Keratinocyte (primary cell): Measurements from ENCODE around the gene MYO19. TPM values are rescaled to one million over a fixed set of nuclear protein-coding genes. Genes with fewer than 3 reads are reported as not detected.

Source experiments
- DNase-seq: peaks from one replicate; pipeline ENCODE4 v3.0.0-alpha.2; 2011; ENCODE audit warnings: low read depth, missing footprints, low spot score
- FAIRE-seq: peaks from 2 replicates; lab custom pipeline; 2011; peaks lifted over from hg19 to GRCh38; lab: Jason Lieb, UNC
- H2AFZ ChIP-seq: 2 replicates; pipeline ENCODE4 v1.6.0; 2012; ENCODE audit warnings: low read length, control low read depth, inconsistent platforms; ENCODE audit not compliant: control insufficient read depth
- H3K27ac ChIP-seq: 2 replicates; pipeline ENCODE4 v1.5.1; 2011; ENCODE audit warnings: low read length; ENCODE audit not compliant: control insufficient read depth, insufficient read depth
- H3K27me3 ChIP-seq: 3 replicates; pipeline ENCODE4 v1.6.0; 2011; ENCODE audit warnings: low read length; ENCODE audit not compliant: control insufficient read depth, insufficient read depth; ENCODE audit errors: extremely low read depth
- H3K36me3 ChIP-seq, 2 experiments: 2 replicates in 1 of 2; 3 replicates in 1 of 2; pipeline ENCODE4 v1.5.1; 2011; ENCODE audit warnings: low read length in 2 of 2, mild to moderate bottlenecking in 1 of 2; ENCODE audit not compliant: control insufficient read depth in 2 of 2, insufficient read depth in 2 of 2; ENCODE audit errors: extremely low read depth in 1 of 2
- H3K4me1 ChIP-seq: 3 replicates; pipeline ENCODE4 v1.5.1; 2011; ENCODE audit warnings: low read length; ENCODE audit not compliant: control insufficient read depth, insufficient read depth; ENCODE audit errors: extremely low read depth
- H3K4me2 ChIP-seq: 3 replicates; pipeline ENCODE4 v1.6.0; 2011; ENCODE audit warnings: low read depth, low read length; ENCODE audit not compliant: control insufficient read depth, insufficient read depth; ENCODE audit errors: extremely low read depth
- H3K4me3 ChIP-seq, 3 experiments: fragments of 200-600 bp in 1 of 3; sonication (generic) in 1 of 3; 2 replicates in 2 of 3; 3 replicates in 1 of 3; pipeline ENCODE4 v1.5.1; 2011 to 2016; ENCODE audit warnings: low read length in 3 of 3, mild to moderate bottlenecking in 3 of 3, control low read depth in 2 of 3, inconsistent platforms in 1 of 3, low read depth in 1 of 3, mixed read lengths in 1 of 3, mixed run types in 1 of 3, moderate library complexity in 1 of 3; ENCODE audit not compliant: control insufficient read depth in 2 of 3, insufficient read depth in 2 of 3; ENCODE audit errors: extremely low read depth in 1 of 3
- H3K79me2 ChIP-seq: 2 replicates; pipeline ENCODE4 v1.6.0; 2012; ENCODE audit warnings: low read length; ENCODE audit not compliant: control insufficient read depth, insufficient read depth
- H3K9ac ChIP-seq: 3 replicates; pipeline ENCODE4 v1.6.0; 2011; ENCODE audit warnings: low read length; ENCODE audit not compliant: control insufficient read depth, insufficient read depth; ENCODE audit errors: extremely low read depth
- H3K9me1 ChIP-seq: 3 replicates; pipeline ENCODE4 v1.6.0; 2011; ENCODE audit warnings: low read length; ENCODE audit not compliant: control insufficient read depth, insufficient read depth; ENCODE audit errors: extremely low read depth
- H3K9me3 ChIP-seq: 2 replicates; pipeline ENCODE4 v1.5.1; 2012; ENCODE audit warnings: low read depth, low read length; ENCODE audit not compliant: control insufficient read depth
- H4K20me1 ChIP-seq: 3 replicates; pipeline ENCODE4 v1.6.0; 2011; ENCODE audit warnings: low read length; ENCODE audit not compliant: control insufficient read depth, insufficient read depth; ENCODE audit errors: extremely low read depth
- EZH2 ChIP-seq: IDR thresholded peaks from one replicate; pipeline ENCODE4 v1.6.1; 2012; ENCODE audit warnings: inconsistent platforms, mild to moderate bottlenecking, low read length, moderate library complexity
- dilution Hi-C: fragments of 300-500 bp; cut with MboI; formaldehyde crosslinking; loops from one replicate; pipeline ENCODE4 v1.7.0; 2020; ENCODE audit warnings: low sequenced_read_pairs; ENCODE audit not compliant: extremely low pct_ligation_motif_present
- polyA plus RNA-seq, 5 experiments: library from polyadenylated mRNA; depleted of rRNA in 3 of 5; stranded (reverse) in 3 of 5; stranded (forward) in 1 of 5; unstranded in 1 of 5; fragments of >200 nt; gene quantifications; 1 replicate in 1 of 5; 2 replicates in 3 of 5; 3 replicates in 1 of 5; pipeline versions ENCODE4 v1.2.1 to v1.2.3, GENCODE V29; 2011 to 2012; ENCODE audit warnings: missing spikeins in 2 of 5, low read depth in 1 of 5, low replicate concordance in 1 of 5
- TF ChIP-seq, protein P1 (sequence below), 3 experiments: IDR thresholded peaks in 1 of 3; conservative IDR thresholded peaks in 1 of 3; optimal IDR thresholded peaks in 1 of 3; 2 replicates in 2 of 3; 3 replicates in 1 of 3; pipeline versions ENCODE3 to v1.5.1; 2011; ENCODE audit warnings: low read length in 3 of 3, mild to moderate bottlenecking in 3 of 3, moderate library complexity in 2 of 3, control low read depth in 1 of 3, inconsistent platforms in 1 of 3; ENCODE audit not compliant: insufficient read depth in 2 of 3; ENCODE audit errors: extremely low read depth in 1 of 3

Gene MYO19
- polyA plus RNA-seq, 1 donor (not counting 4 experiments of a cell fraction or from before 2014, with no cell fraction given), result 47.9 TPM

DNA sequence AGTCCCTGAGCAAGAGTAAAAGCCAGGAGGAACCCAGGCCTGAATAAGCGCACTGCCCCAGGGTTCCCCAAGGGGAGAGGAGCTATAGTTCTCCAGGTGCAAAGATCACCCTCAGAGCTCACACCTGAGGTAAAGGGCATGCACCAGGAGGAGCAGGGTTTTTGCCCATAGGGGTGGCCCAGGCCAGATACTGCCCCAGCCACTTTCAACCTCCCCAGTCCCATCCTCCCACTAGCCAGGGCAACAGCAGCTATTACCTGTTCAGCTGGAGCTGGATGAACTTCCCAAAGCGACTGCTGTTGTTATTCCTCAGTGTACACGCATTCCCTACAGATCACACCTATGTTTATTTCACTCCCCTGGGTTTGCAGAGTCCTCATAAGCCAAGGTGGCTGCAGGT, 19.8 kb downstream of the MYO19 start:
- Histone ChIP-seq H3K4me3 (no peak overlapping the region), H3K36me3 (peaks cover 31 to 54% of the 10 kb centered on the region in 2 experiments), H3K9me1 (no peaks in the 10 kb centered on the region), H3K9me3 (no peaks in the 10 kb centered on the region), H3K79me2 (no peaks in the 10 kb centered on the region), H3K27ac (no peak overlapping the region), H2AFZ (no peak overlapping the region), H3K4me1 (no peaks in the 10 kb centered on the region), H3K27me3 (no peaks in the 10 kb centered on the region), H4K20me1 (no peaks in the 10 kb centered on the region), H3K9ac (no peak overlapping the region), H3K4me2 (no peak overlapping the region)
- dilution Hi-C loops, result no loop called here
- TF ChIP-seq, protein P1, sequence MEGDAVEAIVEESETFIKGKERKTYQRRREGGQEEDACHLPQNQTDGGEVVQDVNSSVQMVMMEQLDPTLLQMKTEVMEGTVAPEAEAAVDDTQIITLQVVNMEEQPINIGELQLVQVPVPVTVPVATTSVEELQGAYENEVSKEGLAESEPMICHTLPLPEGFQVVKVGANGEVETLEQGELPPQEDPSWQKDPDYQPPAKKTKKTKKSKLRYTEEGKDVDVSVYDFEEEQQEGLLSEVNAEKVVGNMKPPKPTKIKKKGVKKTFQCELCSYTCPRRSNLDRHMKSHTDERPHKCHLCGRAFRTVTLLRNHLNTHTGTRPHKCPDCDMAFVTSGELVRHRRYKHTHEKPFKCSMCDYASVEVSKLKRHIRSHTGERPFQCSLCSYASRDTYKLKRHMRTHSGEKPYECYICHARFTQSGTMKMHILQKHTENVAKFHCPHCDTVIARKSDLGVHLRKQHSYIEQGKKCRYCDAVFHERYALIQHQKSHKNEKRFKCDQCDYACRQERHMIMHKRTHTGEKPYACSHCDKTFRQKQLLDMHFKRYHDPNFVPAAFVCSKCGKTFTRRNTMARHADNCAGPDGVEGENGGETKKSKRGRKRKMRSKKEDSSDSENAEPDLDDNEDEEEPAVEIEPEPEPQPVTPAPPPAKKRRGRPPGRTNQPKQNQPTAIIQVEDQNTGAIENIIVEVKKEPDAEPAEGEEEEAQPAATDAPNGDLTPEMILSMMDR (optimal IDR thresholded peaks at IDR 0.05 in 1 of 3, IDR thresholded peaks at IDR 0.05 in 1 of 3, conservative IDR thresholded peaks at IDR 0.05 in 1 of 3; ENCODE audit: extremely low read depth in 1 of 3, insufficient read depth in 2 of 3, low read length in 3 of 3), result no peak
- no peak for TF ChIP-seq EZH2
- FAIRE-seq, result no peak
- DNase-seq, result no peak

DNA sequence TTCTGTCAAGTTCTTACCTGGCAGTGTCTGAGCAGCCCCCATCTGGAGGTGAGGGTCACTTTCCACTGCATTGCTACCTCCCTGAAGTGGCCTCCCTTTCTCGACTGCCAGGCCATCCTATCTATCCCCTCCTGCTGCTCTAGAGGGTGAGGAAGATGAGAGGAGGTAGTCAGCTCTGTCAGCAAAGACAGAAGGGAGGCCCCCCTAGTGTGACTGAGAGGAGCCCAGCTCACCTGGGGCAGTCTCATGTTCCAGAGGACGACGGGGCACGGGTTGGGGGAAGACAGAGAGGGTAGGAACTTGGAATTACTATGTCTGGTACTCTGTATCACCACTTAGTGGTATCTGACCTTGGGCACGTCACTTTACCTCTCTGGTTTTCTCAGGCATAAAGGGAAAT, 22.0 kb downstream of the MYO19 start:
- TF ChIP-seq, protein P1 (optimal IDR thresholded peaks at IDR 0.05 in 1 of 3, IDR thresholded peaks at IDR 0.05 in 1 of 3, conservative IDR thresholded peaks at IDR 0.05 in 1 of 3; ENCODE audit: extremely low read depth in 1 of 3, insufficient read depth in 2 of 3, low read length in 3 of 3), result no peak
- TF ChIP-seq EZH2, result no peak
- Histone ChIP-seq H3K27ac (no peak overlapping the region), H3K36me3 (peaks cover 37 to 71% of the 10 kb centered on the region in 2 experiments), H4K20me1 (no peaks in the 10 kb centered on the region), H3K4me2 (no peak overlapping the region), H3K4me3 (no peak overlapping the region), H3K9me3 (no peaks in the 10 kb centered on the region), H3K9me1 (no peaks in the 10 kb centered on the region), H3K27me3 (no peaks in the 10 kb centered on the region), H3K4me1 (no peaks in the 10 kb centered on the region), H3K79me2 (no peaks in the 10 kb centered on the region), H3K9ac (no peak overlapping the region), H2AFZ (no peak overlapping the region)
- no peak for DNase-seq
- FAIRE-seq, result no peak
- dilution Hi-C loops, result no loop called here
